Stomach smooth muscle (tissue), 2 donors: ENCODE results near the gene IGLON5.

Experiments
- H3K27ac ChIP-seq: one replicate; pipeline ENCODE4 v1.7.0; 2013; ENCODE audit warnings: mild to moderate bottlenecking, low read length, inconsistent platforms
- H3K27me3 ChIP-seq, 2 donors: one replicate each; pipeline ENCODE4 v1.7.0; 2013; ENCODE audit warnings: low read length in 2 of 2; ENCODE audit not compliant: insufficient read depth in 2 of 2, control insufficient read depth in 1 of 2
- H3K36me3 ChIP-seq, 2 donors: one replicate each; pipeline ENCODE4 v1.7.0; 2013; ENCODE audit warnings: low read length in 2 of 2; ENCODE audit not compliant: control insufficient read depth in 2 of 2, insufficient read depth in 2 of 2
- H3K4me1 ChIP-seq: one replicate; pipeline ENCODE4 v1.7.0; 2013; ENCODE audit warnings: low read length; ENCODE audit not compliant: control insufficient read depth, insufficient read depth
- H3K4me3 ChIP-seq, 2 donors: one replicate each; pipeline ENCODE4 v1.7.0; 2013; ENCODE audit warnings: low read length in 2 of 2
- H3K9ac ChIP-seq, 2 donors: one replicate each; pipeline ENCODE4 v1.7.0; 2013; ENCODE audit warnings: low read length in 2 of 2, mild to moderate bottlenecking in 1 of 2
- H3K9me3 ChIP-seq, 2 donors: one replicate each; pipeline ENCODE4 v1.7.0; 2013; ENCODE audit warnings: low read length in 2 of 2; ENCODE audit not compliant: control insufficient read depth in 2 of 2
- donor health status: healthy.
- donor health status: Pancreatic carcinoma.

Gene IGLON5

GRCh38 chr19:51311351-51312257, at the start of gene IGLON5:
TSS of gene IGLON5 (plus strand) at chr19:51311644. CDS start at chr19:51311848, 204 bp downstream.
- H3K27ac ChIP-seq, result no peak within 1 kb of the TSS
- H3K4me1 ChIP-seq, result no peaks in the 10 kb centered on the region
- peaks cover 4 to 18% of the 10 kb centered on the region in 2 donors for H3K9me3 ChIP-seq
- H3K9ac ChIP-seq, result no peak within 1 kb of the TSS
- H3K27me3 ChIP-seq, result peaks cover 25 to 27% of the 10 kb centered on the region in 2 donors
- H3K4me3 ChIP-seq, result no peak within 1 kb of the TSS
- no peaks in the 10 kb centered on the region for H3K36me3 ChIP-seq

DNA sequence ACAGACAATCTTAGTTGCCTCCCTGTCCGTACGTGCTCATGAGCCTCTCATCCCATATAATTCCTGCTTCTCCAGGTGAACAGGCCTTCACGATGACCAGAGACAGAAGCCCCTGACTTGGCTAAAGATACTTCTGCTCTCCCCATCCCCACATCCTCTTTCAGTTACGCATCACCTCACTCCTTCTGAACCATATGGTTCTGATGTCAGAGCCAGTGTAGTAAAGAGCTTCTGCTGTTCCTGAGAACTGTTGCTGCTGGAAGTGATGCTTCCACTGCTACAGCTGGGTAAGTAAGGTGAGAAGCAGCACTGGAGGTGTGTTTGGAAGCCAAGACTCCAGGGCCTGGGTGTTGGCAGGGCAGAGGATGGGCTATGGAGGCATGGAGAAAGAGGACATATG, 47.6 kb upstream of the IGLON5 start:
- Histone ChIP-seq H3K9ac (no peak overlapping the region), H3K27ac (no peak overlapping the region), H3K9me3 (peaks cover 0 to 4% of the 10 kb centered on the region in 2 donors), H3K36me3 (no peaks in the 10 kb centered on the region), H3K4me1 (no peaks in the 10 kb centered on the region), H3K4me3 (no peak overlapping the region), H3K27me3 (peaks cover 0 to 5% of the 10 kb centered on the region in 2 donors)

- Histone ChIP-seq H3K27me3 (peaks cover 0 to 4% of the 10 kb centered on the region in 2 donors), H3K9ac (no peak overlapping the region), H3K4me3 (no peak overlapping the region), H3K4me1 (no peaks in the 10 kb centered on the region), H3K36me3 (no peaks in the 10 kb centered on the region), H3K27ac (no peak overlapping the region), H3K9me3 (no peaks in the 10 kb centered on the region)
These were observed 40.4 kb upstream of the IGLON5 start for GRCh38 chr19:51271067-51271466.

GRCh38 chr19:51272183-51272810, 39.1 kb upstream of the IGLON5 start:
- no peak overlapping the region for H3K4me3 ChIP-seq
- H3K27me3 ChIP-seq, result peaks cover 0 to 4% of the 10 kb centered on the region in 2 donors
- no peaks in the 10 kb centered on the region for H3K4me1 ChIP-seq
- H3K27ac ChIP-seq, result no peak overlapping the region
- H3K9ac ChIP-seq, result no peak overlapping the region
- no peaks in the 10 kb centered on the region for H3K36me3 ChIP-seq
- H3K9me3 ChIP-seq, result no peaks in the 10 kb centered on the region

DNA sequence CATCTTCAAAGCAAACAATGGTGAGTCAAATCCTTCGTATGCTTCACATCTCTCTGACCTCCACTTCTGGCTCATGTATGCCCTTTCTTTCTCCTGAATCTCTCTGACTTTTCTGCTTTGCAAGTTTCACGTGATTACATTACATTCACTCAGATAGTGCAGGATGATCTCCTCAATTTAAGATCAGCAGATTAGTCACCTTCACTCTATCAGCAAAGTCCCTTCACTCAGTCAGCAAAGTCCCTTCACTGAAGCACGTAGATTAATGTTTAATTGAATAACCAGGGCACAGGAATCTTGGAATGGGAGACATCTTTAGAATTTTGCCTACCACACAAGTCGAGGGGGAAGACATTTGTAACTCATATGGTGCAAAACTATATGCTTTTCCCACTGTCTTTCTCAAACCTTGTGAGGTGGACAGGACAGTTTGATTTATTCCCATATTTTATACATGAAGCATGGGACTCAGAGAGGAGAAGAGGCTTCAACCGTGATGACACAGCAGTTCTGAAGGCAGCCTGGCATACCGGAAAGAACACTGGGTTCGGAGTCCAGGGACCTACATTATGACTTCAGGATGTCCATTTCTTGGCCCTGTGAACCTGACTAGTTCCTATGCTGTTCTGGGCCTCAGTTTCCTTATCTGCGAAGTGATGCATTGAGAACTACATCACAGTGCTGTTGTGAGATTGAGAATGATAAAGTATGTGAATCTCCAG, 37.2 kb upstream of the IGLON5 start:
- H3K4me3 ChIP-seq, result no peak overlapping the region
- H3K27me3 ChIP-seq, result peaks cover 0 to 7% of the 10 kb centered on the region in 2 donors
- no peak overlapping the region for H3K9ac ChIP-seq
- H3K4me1 ChIP-seq, result no peaks in the 10 kb centered on the region
- H3K36me3 ChIP-seq, result no peaks in the 10 kb centered on the region
- no peak overlapping the region for H3K27ac ChIP-seq
- no peaks in the 10 kb centered on the region for H3K9me3 ChIP-seq

DNA sequence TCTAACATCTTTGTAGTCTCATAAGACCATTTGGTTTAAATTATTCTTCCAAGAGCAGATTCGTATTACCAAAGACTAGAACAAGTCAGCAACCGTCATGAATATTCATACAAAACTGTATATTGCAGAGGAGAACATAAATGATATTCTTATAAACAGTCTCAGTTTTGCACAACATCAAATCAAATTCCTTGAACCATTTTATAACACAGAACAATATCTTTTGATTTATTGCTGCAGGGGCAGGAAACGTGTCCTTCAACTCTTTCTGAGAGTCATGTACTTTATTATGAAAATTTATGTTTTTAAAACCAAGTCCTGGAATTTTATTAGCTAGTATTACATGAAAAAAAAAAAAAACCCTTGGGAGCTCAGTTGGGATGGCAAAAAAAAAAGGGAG, 34.3 kb upstream of the IGLON5 start:
- Histone ChIP-seq H3K36me3 (no peaks in the 10 kb centered on the region), H3K9ac (no peak overlapping the region), H3K9me3 (peaks cover 0 to 3% of the 10 kb centered on the region in 2 donors), H3K27ac (no peak overlapping the region), H3K27me3 (peaks cover 0 to 5% of the 10 kb centered on the region in 2 donors), H3K4me1 (no peaks in the 10 kb centered on the region), H3K4me3 (no peak overlapping the region)

GRCh38 chr19:51282335-51282734, 29.1 kb upstream of the IGLON5 start:
- no peak overlapping the region for H3K27ac ChIP-seq
- H3K27me3 ChIP-seq, result peaks cover 0 to 3% of the 10 kb centered on the region in 2 donors
- no peaks in the 10 kb centered on the region for H3K4me1 ChIP-seq
- peaks cover 0 to 3% of the 10 kb centered on the region in 2 donors for H3K9me3 ChIP-seq
- no peaks in the 10 kb centered on the region for H3K36me3 ChIP-seq
- no peak overlapping the region for H3K9ac ChIP-seq
- H3K4me3 ChIP-seq, result no peak overlapping the region

- H3K27ac ChIP-seq, result no peak overlapping the region
- no peaks in the 10 kb centered on the region for H3K36me3 ChIP-seq
- H3K4me1 ChIP-seq, result no peaks in the 10 kb centered on the region
- no peaks in the 10 kb centered on the region for H3K27me3 ChIP-seq
- H3K9me3 ChIP-seq, result peaks cover 0 to 7% of the 10 kb centered on the region in 2 donors
- H3K9ac ChIP-seq, result no peak overlapping the region
- no peak overlapping the region for H3K4me3 ChIP-seq
These were observed 25.8 kb upstream of the IGLON5 start for GRCh38 chr19:51285682-51286081.

GRCh38 chr19:51289635-51290034, 21.8 kb upstream of the IGLON5 start:
- Histone ChIP-seq H3K27ac (no peak overlapping the region), H3K9ac (no peak overlapping the region), H3K4me1 (no peaks in the 10 kb centered on the region), H3K9me3 (peaks cover 4 to 7% of the 10 kb centered on the region in 2 donors), H3K27me3 (peaks cover 0 to 2% of the 10 kb centered on the region in 2 donors), H3K36me3 (no peaks in the 10 kb centered on the region), H3K4me3 (no peak overlapping the region)

GRCh38 chr19:51292971-51293370, 18.5 kb upstream of the IGLON5 start:
- Histone ChIP-seq H3K27ac (no peak overlapping the region), H3K36me3 (no peaks in the 10 kb centered on the region), H3K27me3 (peaks cover 13 to 16% of the 10 kb centered on the region in 2 donors), H3K9me3 (peaks cover 4 to 6% of the 10 kb centered on the region in 2 donors), H3K4me1 (no peaks in the 10 kb centered on the region), H3K9ac (no peak overlapping the region), H3K4me3 (no peak overlapping the region)
